ENCODE results near the gene ZNF586.

DNA sequence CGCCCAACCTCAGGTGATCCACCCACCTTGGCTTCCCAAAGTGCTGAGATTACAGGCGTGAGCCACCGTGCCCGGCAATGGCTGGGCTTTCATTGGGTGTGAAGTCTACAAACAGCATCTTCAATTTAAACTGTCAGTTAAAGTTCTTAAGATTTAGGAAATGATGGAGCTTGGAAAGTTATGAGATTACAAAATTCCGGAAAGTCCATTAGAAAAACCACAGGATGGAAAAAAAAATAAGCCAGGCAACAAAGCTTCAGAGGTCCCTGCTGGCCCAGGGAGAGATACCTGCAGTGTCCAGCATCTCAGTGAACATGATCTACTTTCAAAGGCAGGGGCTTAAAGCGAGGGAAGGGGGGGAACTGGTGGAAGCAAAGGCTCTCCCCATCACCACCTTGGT, 56.0 kb downstream of the ZNF586 start:
- TF ChIP-seq, protein P1, sequence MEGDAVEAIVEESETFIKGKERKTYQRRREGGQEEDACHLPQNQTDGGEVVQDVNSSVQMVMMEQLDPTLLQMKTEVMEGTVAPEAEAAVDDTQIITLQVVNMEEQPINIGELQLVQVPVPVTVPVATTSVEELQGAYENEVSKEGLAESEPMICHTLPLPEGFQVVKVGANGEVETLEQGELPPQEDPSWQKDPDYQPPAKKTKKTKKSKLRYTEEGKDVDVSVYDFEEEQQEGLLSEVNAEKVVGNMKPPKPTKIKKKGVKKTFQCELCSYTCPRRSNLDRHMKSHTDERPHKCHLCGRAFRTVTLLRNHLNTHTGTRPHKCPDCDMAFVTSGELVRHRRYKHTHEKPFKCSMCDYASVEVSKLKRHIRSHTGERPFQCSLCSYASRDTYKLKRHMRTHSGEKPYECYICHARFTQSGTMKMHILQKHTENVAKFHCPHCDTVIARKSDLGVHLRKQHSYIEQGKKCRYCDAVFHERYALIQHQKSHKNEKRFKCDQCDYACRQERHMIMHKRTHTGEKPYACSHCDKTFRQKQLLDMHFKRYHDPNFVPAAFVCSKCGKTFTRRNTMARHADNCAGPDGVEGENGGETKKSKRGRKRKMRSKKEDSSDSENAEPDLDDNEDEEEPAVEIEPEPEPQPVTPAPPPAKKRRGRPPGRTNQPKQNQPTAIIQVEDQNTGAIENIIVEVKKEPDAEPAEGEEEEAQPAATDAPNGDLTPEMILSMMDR (IDR thresholded peaks at IDR 0.05): no peak
- no peak for TF ChIP-seq POLR2A (IDR thresholded peaks at IDR 0.05)
